NCI-H128 (cell line): ENCODE results near the gene HCN2.

Experiments
- DNase-seq: peaks from one replicate; lab custom pipeline; 2025; ENCODE audit not compliant: unreplicated experiment; lab: John Stamatoyannopoulos, UW

HCN2 gene

GRCh38 chr19:589693-590395, at the start of gene HCN2:
Gene HCN2 (plus strand): TSS chr19:589881. CDS start chr19:589946, 65 bp downstream.
- DNase-seq: no peak

- no peak for DNase-seq
Observed at GRCh38 chr19:540867-541637, 48.6 kb upstream of the HCN2 start.

- no peak for DNase-seq
Observed at GRCh38 chr19:541699-542098, 48.0 kb upstream of the HCN2 start.

GRCh38 chr19:542173-542866, 47.4 kb upstream of the HCN2 start:
- no peak for DNase-seq

- no peak for DNase-seq
Observed at GRCh38 chr19:543910-544608, 45.6 kb upstream of the HCN2 start, which contains the start of gene GZMM. Gene GZMM (plus strand): TSS chr19:544053. CDS start chr19:544072, 19 bp downstream.

- no peak for DNase-seq
Observed at GRCh38 chr19:547117-547516, 42.6 kb upstream of the HCN2 start.

GRCh38 chr19:547836-548720, 41.6 kb upstream of the HCN2 start:
- DNase-seq: no peak

GRCh38 chr19:548886-549830, 40.5 kb upstream of the HCN2 start:
- no peak for DNase-seq

- DNase-seq: no peak
Observed at GRCh38 chr19:554817-555216, 34.9 kb upstream of the HCN2 start.

GRCh38 chr19:555474-555808, 34.2 kb upstream of the HCN2 start:
- no peak for DNase-seq

- DNase-seq: no peak
Observed at GRCh38 chr19:556611-557382, 32.9 kb upstream of the HCN2 start.

GRCh38 chr19:558770-559439, 30.8 kb upstream of the HCN2 start:
- DNase-seq: no peak

- no peak for DNase-seq
Observed at GRCh38 chr19:560121-560520, 29.6 kb upstream of the HCN2 start.

GRCh38 chr19:566403-566802, 23.3 kb upstream of the HCN2 start:
- no peak for DNase-seq

GRCh38 chr19:566844-567243, 22.8 kb upstream of the HCN2 start:
- no peak for DNase-seq

GRCh38 chr19:567296-567900, 22.3 kb upstream of the HCN2 start:
- DNase-seq: no peak

- DNase-seq: no peak
Observed at GRCh38 chr19:570251-570686, 19.4 kb upstream of the HCN2 start.
